ENCODE data around the gene CUBN. TPM values are rescaled to one million over a fixed set of nuclear protein-coding genes. Genes with fewer than 3 reads are reported as not detected.

CUBN gene
- total and polyA plus RNA-seq, 10 of the 15 experiments (the other 5 are each of a cell fraction or from before 2014, with no cell fraction given) = under 0.01 to 0.14 (median 0.02) TPM; not detected in 6

DNA sequence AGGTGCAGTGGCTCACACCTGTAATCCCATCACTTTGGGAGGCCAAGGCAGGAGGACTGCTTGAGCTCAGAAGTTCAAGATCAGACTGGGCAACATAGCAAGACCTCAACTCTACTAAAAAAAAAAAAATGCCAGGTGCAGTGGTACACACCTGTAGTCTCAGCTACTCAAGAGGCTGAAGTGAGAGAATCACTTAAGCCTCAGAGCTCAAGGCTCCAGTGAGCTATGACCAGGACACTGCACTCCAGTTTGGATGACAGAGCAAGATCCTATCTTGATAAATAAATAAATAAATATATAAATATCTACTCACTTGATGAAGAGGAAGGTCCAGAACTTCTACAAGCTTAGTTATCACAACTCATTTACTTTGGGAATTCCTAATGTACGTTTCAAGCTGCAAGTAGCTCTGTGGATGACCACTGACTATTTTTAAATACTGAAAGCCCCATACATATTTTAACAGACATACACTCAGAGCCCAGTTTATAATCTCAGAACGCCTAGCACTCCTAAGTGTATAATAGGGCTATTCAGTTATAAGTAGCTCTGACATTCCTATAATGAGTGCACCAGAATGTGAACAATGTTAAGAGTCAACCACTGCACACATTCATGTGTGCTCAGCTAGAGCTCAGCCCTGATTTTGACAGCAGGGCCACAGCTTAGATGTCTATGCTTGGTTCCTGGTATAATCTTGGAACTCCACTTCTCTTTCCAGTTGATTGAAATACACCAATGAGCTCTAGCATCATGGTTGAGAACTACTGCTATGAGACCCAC is 119.1 kb downstream of the CUBN start:
- ChIA-PET POLR2A (no interaction called here), SMC1A (ENCODE audit: uncharacterized antibody, unreplicated experiment) (no interaction called here), RAD21 (ENCODE audit: unreplicated experiment) (interaction anchor here (0.6 kb wide), 1 partner anchor 620 kb away, joined by 5 read pairs; no protein-coding TSS in a partner anchor), CTCF (interaction anchor here (0.6 kb wide), 1 partner anchor 11 kb away, joined by 3 read pairs; no protein-coding TSS in a partner anchor)
- Histone ChIP-seq H3K4me1 (ENCODE audit: control insufficient read depth, insufficient read depth, low read length) (no peaks in the 10 kb centered on the region), H3K79me2 (ENCODE audit: control insufficient read depth, insufficient read depth, low read length) (no peaks in the 10 kb centered on the region), H2AFZ (ENCODE audit: control insufficient read depth, low read depth, low read length) (no peak overlapping the region), H3K9me3 (replicated peaks; ENCODE audit: control insufficient read depth, insufficient read depth, low read length) (no peaks in the 10 kb centered on the region), H3K36me3 (ENCODE audit: control insufficient read depth in 2 of 2, insufficient read depth in 2 of 2, low read length in 1 of 2) (no peaks in the 10 kb centered on the region), H4K20me1 (ENCODE audit: control insufficient read depth, insufficient read depth) (no peaks in the 10 kb centered on the region), H3K27ac (ENCODE audit: control insufficient read depth, insufficient read depth) (no peak overlapping the region), H3K4me3 (no peak overlapping the region), H3K4me2 (ENCODE audit: control insufficient read depth, insufficient read depth) (no peak overlapping the region), H3K27me3 (replicated peaks in 1 of 2; ENCODE audit: control insufficient read depth in 2 of 2, insufficient read depth in 2 of 2, low read length in 1 of 2) (no peaks in the 10 kb centered on the region; a peak in 2 of 4 replicates), H3K9ac (ENCODE audit: control insufficient read depth, insufficient read depth, low read length) (no peak overlapping the region)
- in situ Hi-C loops (cut with MboI) = no loop called here
- DNase-seq (ENCODE audit: low read depth, low spot score) = no peak
- 2% methylated on average over 2 of the region's 2 CpGs for WGBS (ENCODE audit: insufficient coverage, insufficient replicate concordance, low lambda C conversion rate, missing lambda C conversion rate)
- FAIRE-seq = no peak
- BruUV-seq (replicated peaks) = no TSS peak
- intact Hi-C loops (cut with micrococcal nuclease; ENCODE audit: unreplicated experiment) = no loop called here
- ATAC-seq = no peak
- TF ChIP-seq SRF (IDR thresholded peaks at IDR 0.05; ENCODE audit: low read depth in 2 of 2, low read length in 2 of 2) (no peak), CHD1 (IDR thresholded peaks at IDR 0.05; ENCODE audit: low read depth, low read length) (no peak), JUNB (IDR thresholded peaks at IDR 0.05) (no peak), BACH1 (IDR thresholded peaks at IDR 0.05; ENCODE audit: borderline replicate concordance) (no peak), EED (IDR thresholded peaks at IDR 0.05; ENCODE audit: low read depth) (no peak), TCF7 (IDR thresholded peaks at IDR 0.05; ENCODE audit: borderline replicate concordance) (no peak), TBL1XR1 (IDR thresholded peaks at IDR 0.05; ENCODE audit: low read depth, low read length) (no peak), MEF2A (IDR thresholded peaks at IDR 0.05; ENCODE audit: insufficient read depth, low read depth, low read length) (no peak), PAX5 (IDR thresholded peaks at IDR 0.05; ENCODE audit: borderline replicate concordance, low read depth, low read length) (no peak)
- TF ChIP-seq, protein P1, sequence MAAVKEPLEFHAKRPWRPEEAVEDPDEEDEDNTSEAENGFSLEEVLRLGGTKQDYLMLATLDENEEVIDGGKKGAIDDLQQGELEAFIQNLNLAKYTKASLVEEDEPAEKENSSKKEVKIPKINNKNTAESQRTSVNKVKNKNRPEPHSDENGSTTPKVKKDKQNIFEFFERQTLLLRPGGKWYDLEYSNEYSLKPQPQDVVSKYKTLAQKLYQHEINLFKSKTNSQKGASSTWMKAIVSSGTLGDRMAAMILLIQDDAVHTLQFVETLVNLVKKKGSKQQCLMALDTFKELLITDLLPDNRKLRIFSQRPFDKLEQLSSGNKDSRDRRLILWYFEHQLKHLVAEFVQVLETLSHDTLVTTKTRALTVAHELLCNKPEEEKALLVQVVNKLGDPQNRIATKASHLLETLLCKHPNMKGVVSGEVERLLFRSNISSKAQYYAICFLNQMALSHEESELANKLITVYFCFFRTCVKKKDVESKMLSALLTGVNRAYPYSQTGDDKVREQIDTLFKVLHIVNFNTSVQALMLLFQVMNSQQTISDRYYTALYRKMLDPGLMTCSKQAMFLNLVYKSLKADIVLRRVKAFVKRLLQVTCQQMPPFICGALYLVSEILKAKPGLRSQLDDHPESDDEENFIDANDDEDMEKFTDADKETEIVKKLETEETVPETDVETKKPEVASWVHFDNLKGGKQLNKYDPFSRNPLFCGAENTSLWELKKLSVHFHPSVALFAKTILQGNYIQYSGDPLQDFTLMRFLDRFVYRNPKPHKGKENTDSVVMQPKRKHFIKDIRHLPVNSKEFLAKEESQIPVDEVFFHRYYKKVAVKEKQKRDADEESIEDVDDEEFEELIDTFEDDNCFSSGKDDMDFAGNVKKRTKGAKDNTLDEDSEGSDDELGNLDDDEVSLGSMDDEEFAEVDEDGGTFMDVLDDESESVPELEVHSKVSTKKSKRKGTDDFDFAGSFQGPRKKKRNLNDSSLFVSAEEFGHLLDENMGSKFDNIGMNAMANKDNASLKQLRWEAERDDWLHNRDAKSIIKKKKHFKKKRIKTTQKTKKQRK (IDR thresholded peaks at IDR 0.05; ENCODE audit: low read depth, low read length) = no peak
- TF ChIP-seq, protein P2, sequence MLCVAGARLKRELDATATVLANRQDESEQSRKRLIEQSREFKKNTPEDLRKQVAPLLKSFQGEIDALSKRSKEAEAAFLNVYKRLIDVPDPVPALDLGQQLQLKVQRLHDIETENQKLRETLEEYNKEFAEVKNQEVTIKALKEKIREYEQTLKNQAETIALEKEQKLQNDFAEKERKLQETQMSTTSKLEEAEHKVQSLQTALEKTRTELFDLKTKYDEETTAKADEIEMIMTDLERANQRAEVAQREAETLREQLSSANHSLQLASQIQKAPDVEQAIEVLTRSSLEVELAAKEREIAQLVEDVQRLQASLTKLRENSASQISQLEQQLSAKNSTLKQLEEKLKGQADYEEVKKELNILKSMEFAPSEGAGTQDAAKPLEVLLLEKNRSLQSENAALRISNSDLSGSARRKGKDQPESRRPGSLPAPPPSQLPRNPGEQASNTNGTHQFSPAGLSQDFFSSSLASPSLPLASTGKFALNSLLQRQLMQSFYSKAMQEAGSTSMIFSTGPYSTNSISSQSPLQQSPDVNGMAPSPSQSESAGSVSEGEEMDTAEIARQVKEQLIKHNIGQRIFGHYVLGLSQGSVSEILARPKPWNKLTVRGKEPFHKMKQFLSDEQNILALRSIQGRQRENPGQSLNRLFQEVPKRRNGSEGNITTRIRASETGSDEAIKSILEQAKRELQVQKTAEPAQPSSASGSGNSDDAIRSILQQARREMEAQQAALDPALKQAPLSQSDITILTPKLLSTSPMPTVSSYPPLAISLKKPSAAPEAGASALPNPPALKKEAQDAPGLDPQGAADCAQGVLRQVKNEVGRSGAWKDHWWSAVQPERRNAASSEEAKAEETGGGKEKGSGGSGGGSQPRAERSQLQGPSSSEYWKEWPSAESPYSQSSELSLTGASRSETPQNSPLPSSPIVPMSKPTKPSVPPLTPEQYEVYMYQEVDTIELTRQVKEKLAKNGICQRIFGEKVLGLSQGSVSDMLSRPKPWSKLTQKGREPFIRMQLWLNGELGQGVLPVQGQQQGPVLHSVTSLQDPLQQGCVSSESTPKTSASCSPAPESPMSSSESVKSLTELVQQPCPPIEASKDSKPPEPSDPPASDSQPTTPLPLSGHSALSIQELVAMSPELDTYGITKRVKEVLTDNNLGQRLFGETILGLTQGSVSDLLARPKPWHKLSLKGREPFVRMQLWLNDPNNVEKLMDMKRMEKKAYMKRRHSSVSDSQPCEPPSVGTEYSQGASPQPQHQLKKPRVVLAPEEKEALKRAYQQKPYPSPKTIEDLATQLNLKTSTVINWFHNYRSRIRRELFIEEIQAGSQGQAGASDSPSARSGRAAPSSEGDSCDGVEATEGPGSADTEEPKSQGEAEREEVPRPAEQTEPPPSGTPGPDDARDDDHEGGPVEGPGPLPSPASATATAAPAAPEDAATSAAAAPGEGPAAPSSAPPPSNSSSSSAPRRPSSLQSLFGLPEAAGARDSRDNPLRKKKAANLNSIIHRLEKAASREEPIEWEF (IDR thresholded peaks at IDR 0.05; ENCODE audit: insufficient replicate concordance, low read depth, low read length) = no peak
- TF ChIP-seq, protein P3, sequence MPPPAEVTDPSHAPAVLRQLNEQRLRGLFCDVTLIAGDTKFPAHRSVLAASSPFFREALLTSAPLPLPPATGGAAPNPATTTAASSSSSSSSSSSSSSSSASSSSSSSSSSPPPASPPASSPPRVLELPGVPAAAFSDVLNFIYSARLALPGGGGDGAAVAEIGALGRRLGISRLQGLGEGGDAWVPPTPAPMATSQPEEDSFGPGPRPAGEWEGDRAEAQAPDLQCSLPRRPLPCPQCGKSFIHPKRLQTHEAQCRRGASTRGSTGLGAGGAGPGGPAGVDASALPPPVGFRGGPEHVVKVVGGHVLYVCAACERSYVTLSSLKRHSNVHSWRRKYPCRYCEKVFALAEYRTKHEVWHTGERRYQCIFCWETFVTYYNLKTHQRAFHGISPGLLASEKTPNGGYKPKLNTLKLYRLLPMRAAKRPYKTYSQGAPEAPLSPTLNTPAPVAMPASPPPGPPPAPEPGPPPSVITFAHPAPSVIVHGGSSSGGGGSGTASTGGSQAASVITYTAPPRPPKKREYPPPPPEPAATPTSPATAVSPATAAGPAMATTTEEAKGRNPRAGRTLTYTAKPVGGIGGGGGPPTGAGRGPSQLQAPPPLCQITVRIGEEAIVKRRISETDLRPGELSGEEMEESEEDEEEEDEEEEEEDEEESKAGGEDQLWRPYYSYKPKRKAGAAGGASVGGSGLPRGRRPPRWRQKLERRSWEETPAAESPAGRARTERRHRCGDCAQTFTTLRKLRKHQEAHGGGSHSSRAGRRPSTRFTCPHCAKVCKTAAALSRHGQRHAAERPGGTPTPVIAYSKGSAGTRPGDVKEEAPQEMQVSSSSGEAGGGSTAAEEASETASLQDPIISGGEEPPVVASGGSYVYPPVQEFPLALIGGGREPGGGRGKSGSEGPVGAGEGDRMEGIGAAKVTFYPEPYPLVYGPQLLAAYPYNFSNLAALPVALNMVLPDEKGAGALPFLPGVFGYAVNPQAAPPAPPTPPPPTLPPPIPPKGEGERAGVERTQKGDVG (CRISPR knock-in tag; IDR thresholded peaks at IDR 0.05) = no peak

All from GM12878 (cell line).